H9 (cell line): Measurements from ENCODE around the gene OPRL1. TPM values are rescaled to one million over a fixed set of nuclear protein-coding genes. Genes with fewer than 3 reads are reported as not detected.

Source experiments
- DNase-seq: peaks from one replicate; pipeline ENCODE4 v3.0.0-alpha.2; 2017
- H2AFZ ChIP-seq: one replicate; pipeline ENCODE4 v1.6.1; 2013; ENCODE audit warnings: mild to moderate bottlenecking, low read length, control low read depth, moderate library complexity
- H2AK5ac ChIP-seq: 2 replicates; pipeline ENCODE4 v1.6.1; 2013; ENCODE audit warnings: low read length, control low read depth, mixed read lengths; ENCODE audit not compliant: insufficient read length
- H2BK120ac ChIP-seq: one replicate; pipeline ENCODE4 v1.6.1; 2013; ENCODE audit warnings: low read depth, mild to moderate bottlenecking, low read length, control low read depth, inconsistent platforms; ENCODE audit not compliant: poor library complexity, severe bottlenecking
- H2BK12ac ChIP-seq: 2 replicates; pipeline ENCODE4 v1.6.1; 2013; ENCODE audit warnings: low read length, control low read depth, mixed read lengths, low read depth; ENCODE audit not compliant: insufficient read length
- H2BK15ac ChIP-seq: 2 replicates; pipeline ENCODE4 v1.6.1; 2013; ENCODE audit warnings: low read depth, low read length, control low read depth
- H2BK20ac ChIP-seq: one replicate; pipeline ENCODE4 v1.6.1; 2013; ENCODE audit warnings: low read depth, mild to moderate bottlenecking, low read length, control low read depth, inconsistent platforms; ENCODE audit not compliant: poor library complexity, severe bottlenecking
- H2BK5ac ChIP-seq: 2 replicates; pipeline ENCODE4 v1.6.1; 2013; ENCODE audit warnings: low read length, control low read depth, mixed read lengths; ENCODE audit not compliant: insufficient read length
- H3K14ac ChIP-seq: 2 replicates; pipeline ENCODE4 v1.6.1; 2013; ENCODE audit warnings: low read length, control low read depth; ENCODE audit not compliant: insufficient read depth
- H3K18ac ChIP-seq: 2 replicates; pipeline ENCODE4 v1.6.1; 2013; ENCODE audit warnings: low read depth, mild to moderate bottlenecking, mixed read lengths, low read length, control low read depth; ENCODE audit not compliant: insufficient read length
- H3K23ac ChIP-seq: 2 replicates; pipeline ENCODE4 v1.6.1; 2013; ENCODE audit warnings: low read length, control low read depth, mixed read lengths, low read depth; ENCODE audit not compliant: insufficient read length
- H3K23me2 ChIP-seq: 2 replicates; pipeline ENCODE4 v1.6.1; 2013; ENCODE audit warnings: low read depth, mild to moderate bottlenecking, mixed read lengths, low read length, control low read depth; ENCODE audit not compliant: insufficient read length, poor library complexity, severe bottlenecking
- H3K27ac ChIP-seq: 2 replicates; pipeline ENCODE4 v1.5.1; 2013; ENCODE audit warnings: low read length, control low read depth, mixed read lengths, low read depth; ENCODE audit not compliant: insufficient read length
- H3K27me3 ChIP-seq: 2 replicates; pipeline ENCODE4 v1.6.1; 2013; ENCODE audit warnings: low read length, control low read depth, inconsistent platforms; ENCODE audit not compliant: insufficient read depth
- H3K4ac ChIP-seq: 2 replicates; pipeline ENCODE4 v1.6.1; 2013; ENCODE audit warnings: low read depth, mild to moderate bottlenecking, control low read depth, inconsistent platforms, low read length, moderate library complexity
- H3K4me1 ChIP-seq: 2 replicates; pipeline ENCODE4 v1.6.1; 2013; ENCODE audit warnings: low read length, control low read depth, inconsistent platforms; ENCODE audit not compliant: insufficient read depth
- H3K4me2 ChIP-seq: 2 replicates; pipeline ENCODE4 v1.6.1; 2013; ENCODE audit warnings: low read length, control low read depth, mixed read lengths; ENCODE audit not compliant: insufficient read length, insufficient read depth
- H3K56ac ChIP-seq: 2 replicates; pipeline ENCODE4 v1.6.1; 2013; ENCODE audit warnings: low read depth, mild to moderate bottlenecking, mixed read lengths, low read length, control low read depth; ENCODE audit not compliant: insufficient read length
- H3K79me1 ChIP-seq: 2 replicates; pipeline ENCODE4 v1.6.1; 2013; ENCODE audit warnings: low read depth, mild to moderate bottlenecking, moderate library complexity, low read length, control low read depth, inconsistent platforms; ENCODE audit not compliant: insufficient read depth, poor library complexity, severe bottlenecking
- H3K79me2 ChIP-seq: 2 replicates; pipeline ENCODE4 v1.6.1; 2013; ENCODE audit warnings: low read length, control low read depth, inconsistent platforms; ENCODE audit not compliant: insufficient read depth
- H3K9ac ChIP-seq: 2 replicates; pipeline ENCODE4 v1.6.1; 2013; ENCODE audit warnings: low read length, control low read depth, mixed read lengths; ENCODE audit not compliant: insufficient read length; ENCODE audit errors: extremely low read depth
- H3K9me3 ChIP-seq: one replicate; pipeline ENCODE4 v1.6.1; 2013; ENCODE audit warnings: low read depth, low read length, inconsistent platforms; ENCODE audit not compliant: control insufficient read depth
- H3T11ph ChIP-seq: one replicate; pipeline ENCODE4 v1.6.1; 2013; ENCODE audit warnings: mild to moderate bottlenecking, low read length, control low read depth, inconsistent platforms
- H4K20me1 ChIP-seq: one replicate; pipeline ENCODE4 v1.6.1; 2013; ENCODE audit not compliant: control insufficient read depth, insufficient read length, insufficient read depth
- H4K5ac ChIP-seq: 2 replicates; pipeline ENCODE4 v1.6.1; 2013; ENCODE audit warnings: low read depth, mild to moderate bottlenecking, mixed read lengths, low read length, control low read depth; ENCODE audit not compliant: insufficient read length
- H4K8ac ChIP-seq: replicated peaks from 2 replicates; pipeline ENCODE4 v1.6.1; 2013; ENCODE audit warnings: low read length, control low read depth, mixed read lengths, low read depth; ENCODE audit not compliant: insufficient read length
- H4K91ac ChIP-seq: 2 replicates; pipeline ENCODE4 v1.6.1; 2013; ENCODE audit warnings: low read depth, mild to moderate bottlenecking, moderate library complexity, mixed read lengths, low read length, control low read depth; ENCODE audit not compliant: insufficient read length
- H3K27ac Mint-ChIP-seq, 3 experiments: 2 replicates in 2 of 3; 3 replicates in 1 of 3; pipeline ENCODE4 v1.8.0; 2020 to 2021; ENCODE audit warnings: mixed read lengths in 3 of 3, mild to moderate bottlenecking in 1 of 3, moderate library complexity in 1 of 3
- H3K27me3 Mint-ChIP-seq: 2 replicates; pipeline ENCODE4 v1.8.0; 2021; ENCODE audit warnings: low read depth, mild to moderate bottlenecking, moderate library complexity, mixed read lengths
- H3K36me3 Mint-ChIP-seq, 3 experiments: 2 replicates in 2 of 3; 3 replicates in 1 of 3; pipeline ENCODE4 v1.8.0; 2020 to 2021; ENCODE audit warnings: low read depth in 3 of 3, mixed read lengths in 3 of 3; ENCODE audit not compliant: insufficient read depth in 1 of 3
- H3K4me1 Mint-ChIP-seq, 2 experiments: 2 replicates each; pipeline ENCODE4 v1.8.0; 2020; ENCODE audit warnings: mixed read lengths in 2 of 2
- H3K4me3 Mint-ChIP-seq, 2 experiments: 2 replicates in 1 of 2; 3 replicates in 1 of 2; pipeline ENCODE4 v1.8.0; 2020 to 2021; ENCODE audit warnings: mild to moderate bottlenecking in 2 of 2, mixed read lengths in 2 of 2, moderate library complexity in 1 of 2
- H3K9me3 Mint-ChIP-seq, 2 experiments: 2 replicates in 1 of 2; 3 replicates in 1 of 2; pipeline ENCODE4 v1.8.0; 2020; ENCODE audit warnings: mild to moderate bottlenecking in 2 of 2, mixed read lengths in 2 of 2, moderate library complexity in 1 of 2
- WGBS: extraction: QIAGEN DNeasy Blood & Tissue Kit; methylation state at CpG from one replicate; pipeline ENCODE4 v1.1.7; 2013; ENCODE audit warnings: missing lambda C conversion rate, low lambda C conversion rate, mixed read lengths; ENCODE audit not compliant: insufficient read length; ENCODE audit errors: extremely low coverage; 5-methylcytosine and 5-hydroxymethylcytosine counted together
- total RNA-seq: library from RNA; stranded (reverse); gene quantifications from 2 replicates; pipeline ENCODE4 v1.2.1, GENCODE V29; 2021
- TF ChIP-seq, protein P1 (sequence below): fragments of 200-600 bp; sonication (generic); conservative IDR thresholded peaks from 3 replicates; pipeline ENCODE4 v1.8.0; 2021; ENCODE audit warnings: antibody characterized with exemption, mild to moderate bottlenecking

The OPRL1 gene
- total RNA-seq, 1 experiment from 2014 or later = 0.90 TPM

DNA sequence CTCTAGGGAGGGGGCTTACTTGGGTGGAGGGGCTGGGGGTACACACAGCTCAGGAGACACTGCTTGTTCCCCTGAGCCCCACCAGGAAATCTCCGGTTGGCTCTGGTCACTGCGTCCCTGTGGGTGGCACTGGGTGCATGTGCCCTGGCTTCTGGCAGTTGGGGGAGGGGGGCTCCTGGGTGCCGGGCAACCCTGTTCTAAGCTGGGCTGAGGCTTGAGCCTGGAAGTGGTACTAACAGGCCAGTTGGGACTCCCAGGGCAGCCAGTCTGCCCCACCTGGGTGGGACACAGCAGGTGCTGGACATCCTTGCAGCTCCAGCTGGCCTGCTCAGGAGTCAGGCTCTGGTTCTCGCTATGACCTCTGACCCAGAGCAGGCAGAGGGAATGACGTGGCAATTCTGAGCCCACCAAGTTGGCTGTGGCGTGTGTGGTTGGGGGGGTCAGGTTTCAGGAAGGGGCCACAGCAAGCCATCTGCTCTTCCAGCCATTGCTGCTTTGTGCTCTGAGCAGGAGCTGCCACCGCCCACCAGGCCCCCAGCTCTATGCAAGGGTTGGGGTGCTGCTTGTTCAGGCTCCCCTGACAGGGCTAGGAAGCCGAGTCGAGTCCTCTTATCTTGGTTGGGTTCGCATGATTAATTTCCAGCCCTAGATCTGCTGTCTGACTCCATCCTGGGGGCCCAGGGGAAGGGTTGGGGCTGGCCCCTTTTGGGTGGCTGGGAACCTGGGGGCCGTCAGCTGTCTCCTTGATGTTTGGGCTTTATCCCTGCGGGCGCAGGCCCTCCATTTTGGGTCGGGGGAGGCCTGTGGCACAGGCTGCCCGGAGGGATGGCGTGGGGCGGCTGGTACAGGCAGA, 43.3 kb upstream of the OPRL1 start:
- no peak overlapping the region for H2BK5ac ChIP-seq
- no peak overlapping the region for H4K8ac ChIP-seq
- no peak overlapping the region for H3K18ac ChIP-seq
- H4K20me1 ChIP-seq = no peaks in the 10 kb centered on the region
- no peak overlapping the region for H2BK15ac ChIP-seq
- H4K5ac ChIP-seq = no peak overlapping the region
- H3K23ac ChIP-seq = no peak overlapping the region
- no peaks in the 10 kb centered on the region for H3K79me2 ChIP-seq
- H2BK20ac ChIP-seq = no peak overlapping the region
- no CpG with 5 or more reads among the region's 17 CpGs for WGBS
- no peak overlapping the region for H2BK120ac ChIP-seq
- H3K4me2 ChIP-seq = no peak overlapping the region
- H3T11ph ChIP-seq = no peak overlapping the region
- TF ChIP-seq, protein P1, sequence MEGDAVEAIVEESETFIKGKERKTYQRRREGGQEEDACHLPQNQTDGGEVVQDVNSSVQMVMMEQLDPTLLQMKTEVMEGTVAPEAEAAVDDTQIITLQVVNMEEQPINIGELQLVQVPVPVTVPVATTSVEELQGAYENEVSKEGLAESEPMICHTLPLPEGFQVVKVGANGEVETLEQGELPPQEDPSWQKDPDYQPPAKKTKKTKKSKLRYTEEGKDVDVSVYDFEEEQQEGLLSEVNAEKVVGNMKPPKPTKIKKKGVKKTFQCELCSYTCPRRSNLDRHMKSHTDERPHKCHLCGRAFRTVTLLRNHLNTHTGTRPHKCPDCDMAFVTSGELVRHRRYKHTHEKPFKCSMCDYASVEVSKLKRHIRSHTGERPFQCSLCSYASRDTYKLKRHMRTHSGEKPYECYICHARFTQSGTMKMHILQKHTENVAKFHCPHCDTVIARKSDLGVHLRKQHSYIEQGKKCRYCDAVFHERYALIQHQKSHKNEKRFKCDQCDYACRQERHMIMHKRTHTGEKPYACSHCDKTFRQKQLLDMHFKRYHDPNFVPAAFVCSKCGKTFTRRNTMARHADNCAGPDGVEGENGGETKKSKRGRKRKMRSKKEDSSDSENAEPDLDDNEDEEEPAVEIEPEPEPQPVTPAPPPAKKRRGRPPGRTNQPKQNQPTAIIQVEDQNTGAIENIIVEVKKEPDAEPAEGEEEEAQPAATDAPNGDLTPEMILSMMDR = no peak
- peaks cover 11% of the 10 kb centered on the region for H3K23me2 ChIP-seq
- no peak overlapping the region for H3K9ac ChIP-seq
- no peak overlapping the region for H2AFZ ChIP-seq
- no peak overlapping the region for H3K27ac ChIP-seq
- H3K27me3 Mint-ChIP-seq = peaks cover 33% of the 10 kb centered on the region
- peaks cover 0 to 30% (median 16%) of the 10 kb centered on the region in 3 experiments; a peak in 5 of 7 replicates for H3K36me3 Mint-ChIP-seq
- peaks cover 25% of the 10 kb centered on the region in 2 experiments for H3K4me1 Mint-ChIP-seq
- H2AK5ac ChIP-seq = no peak overlapping the region
- H3K56ac ChIP-seq = no peak overlapping the region
- no peaks in the 10 kb centered on the region for H3K79me1 ChIP-seq
- DNase-seq = no peak
- no peak overlapping the region for H3K14ac ChIP-seq
- H3K27ac Mint-ChIP-seq = no peak overlapping the region
- H3K9me3 ChIP-seq = no peaks in the 10 kb centered on the region
- H3K9me3 Mint-ChIP-seq = peaks cover 0 to 2% of the 10 kb centered on the region in 2 experiments; a peak in 1 of 5 replicates
- no peak overlapping the region for H4K91ac ChIP-seq
- no peak overlapping the region for H3K4ac ChIP-seq
- peaks cover 10% of the 10 kb centered on the region; the same call in 1 of the 2 replicates for H3K27me3 ChIP-seq
- H3K4me3 Mint-ChIP-seq = no peak overlapping the region
- H3K4me1 ChIP-seq = peaks cover 5% of the 10 kb centered on the region
- H2BK12ac ChIP-seq = no peak overlapping the region
